Activated T-cell treated with anti-CD3 and anti-CD28 coated beads for 24 hours (primary cell): ENCODE measurements around the gene HDAC4.

ENCODE experiments used
- DNase-seq: peaks from one replicate; pipeline ENCODE4 v3.0.0-alpha.2; 2020; ENCODE audit warnings: low read depth

The HDAC4 gene

GRCh38 chr2:239348563-239349452, 52.0 kb downstream of the HDAC4 start:
- no peak for DNase-seq

GRCh38 chr2:239346676-239347075, 54.1 kb downstream of the HDAC4 start:
- DNase-seq, result no peak

DNA sequence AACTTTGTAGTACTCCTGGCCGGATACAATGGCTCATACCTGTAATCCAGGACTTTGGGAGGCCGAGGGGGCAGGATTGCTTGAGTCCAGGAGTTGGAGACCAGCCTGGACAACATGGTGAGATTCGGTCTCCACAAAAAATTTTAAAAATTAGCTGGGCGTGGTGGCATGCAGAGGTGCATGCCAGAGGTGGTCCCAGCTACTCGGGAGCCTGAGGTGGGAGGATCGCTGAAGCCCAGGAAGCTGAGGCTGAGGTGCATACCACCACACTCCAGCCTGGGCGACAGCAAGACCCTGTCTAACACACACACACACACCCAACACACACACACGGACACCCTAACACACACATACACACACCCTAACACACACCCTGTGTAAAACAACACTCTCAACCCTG, 55.6 kb downstream of the HDAC4 start:
- DNase-seq, result no peak

GRCh38 chr2:239344857-239345216, 56.0 kb downstream of the HDAC4 start:
- DNase-seq, result no peak

GRCh38 chr2:239343946-239344856, 56.6 kb downstream of the HDAC4 start:
- DNase-seq, result no peak

DNA sequence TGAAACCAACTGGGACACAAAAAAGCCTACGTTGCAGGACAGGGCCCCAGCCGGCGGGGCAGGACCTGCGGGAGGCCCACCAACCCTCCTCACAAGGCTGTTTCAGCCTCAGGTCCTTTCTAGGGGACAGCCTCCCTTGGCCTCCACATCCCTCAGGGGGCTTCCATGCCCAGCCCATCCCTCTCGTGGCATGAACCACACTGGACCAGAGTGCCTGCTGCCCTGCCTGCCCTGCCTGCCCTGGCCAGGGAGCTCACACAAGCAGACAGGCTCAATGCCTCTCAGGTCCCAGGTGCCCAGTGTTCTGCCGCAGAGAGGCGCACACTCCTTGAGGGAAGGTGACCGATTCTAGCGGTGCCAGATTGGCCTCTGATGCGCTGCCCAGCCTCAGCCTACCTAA, 57.4 kb downstream of the HDAC4 start:
- DNase-seq, result no peak

DNA sequence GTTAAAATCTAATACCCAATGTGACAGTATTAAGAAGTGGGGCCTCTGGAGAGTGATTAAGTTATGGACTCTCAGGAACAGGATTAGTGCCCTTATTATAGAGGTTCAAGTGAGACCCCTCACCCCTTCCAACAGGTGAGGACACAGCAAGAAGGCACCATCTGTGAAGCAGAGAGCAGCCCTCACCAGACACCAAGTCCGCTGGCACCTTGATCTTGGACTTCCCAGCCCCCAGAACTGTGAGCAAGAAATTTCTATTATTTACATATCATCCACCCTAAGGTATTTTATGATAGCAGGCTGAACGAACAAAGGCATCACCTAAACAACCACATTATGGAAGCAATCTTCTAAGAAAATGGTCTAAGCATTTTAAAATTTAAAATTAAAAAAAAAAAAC, 59.0 kb downstream of the HDAC4 start:
- no peak for DNase-seq

- no peak for DNase-seq
These were observed 59.6 kb downstream of the HDAC4 start for GRCh38 chr2:239341146-239341732.

GRCh38 chr2:239339726-239340601, 60.9 kb downstream of the HDAC4 start:
- no peak for DNase-seq

DNA sequence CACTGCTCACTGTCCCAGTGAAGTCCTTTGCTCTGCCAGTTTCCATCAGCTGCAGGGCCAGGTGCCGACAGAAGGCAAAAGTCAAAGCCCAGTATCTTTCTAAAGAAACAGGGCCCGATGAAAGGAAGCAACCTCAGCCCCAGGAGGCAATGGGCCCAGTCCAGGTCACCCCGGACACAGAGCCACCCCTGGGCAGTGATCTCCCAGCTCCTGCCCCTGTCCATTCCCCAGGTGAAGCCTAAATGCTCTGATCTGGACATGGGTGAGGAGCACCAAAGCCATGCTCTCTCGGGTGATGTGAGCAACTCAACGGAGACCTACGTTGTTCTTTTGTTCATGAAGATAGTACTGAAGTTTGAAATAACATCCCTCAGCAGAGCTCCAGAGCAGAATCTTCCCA, 61.6 kb downstream of the HDAC4 start:
- no peak for DNase-seq

DNA sequence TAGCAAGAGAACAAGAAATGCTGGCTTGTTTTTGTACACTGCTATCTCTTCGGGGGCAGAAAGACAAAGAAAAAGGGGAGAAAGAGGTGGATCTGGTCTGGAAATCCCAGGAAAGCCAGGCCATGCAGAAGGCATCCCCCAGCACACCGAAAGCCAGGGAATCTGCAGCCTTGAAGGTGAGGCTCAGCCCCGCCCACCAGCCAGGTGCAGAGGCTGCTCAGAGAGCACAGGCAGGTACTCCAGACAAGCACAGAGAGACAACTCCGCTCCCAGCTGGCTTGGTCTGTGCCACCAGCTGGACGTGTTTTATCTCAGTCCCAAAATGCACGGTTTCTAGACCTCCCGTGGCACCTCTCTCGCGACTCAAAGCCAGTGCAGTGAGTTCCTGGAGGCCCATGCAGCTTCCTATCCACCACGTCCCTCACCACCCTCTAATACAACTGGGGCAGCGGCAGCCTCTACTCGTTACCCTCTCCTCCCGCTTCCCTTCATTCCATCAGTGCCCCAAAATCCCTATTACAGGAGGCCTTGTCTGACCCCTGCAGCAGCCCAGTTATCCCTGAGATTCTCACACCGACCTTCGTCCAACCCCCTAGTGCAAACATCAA, 62.8 kb downstream of the HDAC4 start:
- no peak for DNase-seq

GRCh38 chr2:239337122-239337876, 63.5 kb downstream of the HDAC4 start:
- DNase-seq, result no peak

GRCh38 chr2:239331560-239331959, 69.3 kb downstream of the HDAC4 start:
- DNase-seq, result no peak

DNA sequence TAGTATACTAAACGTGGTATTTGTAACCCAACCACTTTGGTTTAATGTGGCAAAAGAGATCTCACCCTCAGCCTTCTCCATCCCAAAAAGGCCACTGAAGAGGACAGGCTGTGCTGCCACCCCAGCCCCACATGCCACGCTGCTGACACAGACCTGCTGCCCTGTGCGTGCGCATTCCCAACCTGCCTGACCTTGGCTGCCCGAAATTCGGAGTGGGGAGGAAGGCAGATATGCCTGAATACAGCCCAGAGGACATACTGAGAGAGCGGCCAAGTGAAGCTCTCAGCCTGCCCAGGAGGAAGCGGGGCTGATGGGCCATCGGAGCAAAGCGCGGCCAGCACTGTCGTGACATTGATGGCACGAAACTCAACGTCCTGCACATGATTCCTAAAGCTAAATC, 70.0 kb downstream of the HDAC4 start:
- DNase-seq, result no peak

- no peak for DNase-seq
These were observed 70.7 kb downstream of the HDAC4 start for GRCh38 chr2:239329972-239330572.

DNA sequence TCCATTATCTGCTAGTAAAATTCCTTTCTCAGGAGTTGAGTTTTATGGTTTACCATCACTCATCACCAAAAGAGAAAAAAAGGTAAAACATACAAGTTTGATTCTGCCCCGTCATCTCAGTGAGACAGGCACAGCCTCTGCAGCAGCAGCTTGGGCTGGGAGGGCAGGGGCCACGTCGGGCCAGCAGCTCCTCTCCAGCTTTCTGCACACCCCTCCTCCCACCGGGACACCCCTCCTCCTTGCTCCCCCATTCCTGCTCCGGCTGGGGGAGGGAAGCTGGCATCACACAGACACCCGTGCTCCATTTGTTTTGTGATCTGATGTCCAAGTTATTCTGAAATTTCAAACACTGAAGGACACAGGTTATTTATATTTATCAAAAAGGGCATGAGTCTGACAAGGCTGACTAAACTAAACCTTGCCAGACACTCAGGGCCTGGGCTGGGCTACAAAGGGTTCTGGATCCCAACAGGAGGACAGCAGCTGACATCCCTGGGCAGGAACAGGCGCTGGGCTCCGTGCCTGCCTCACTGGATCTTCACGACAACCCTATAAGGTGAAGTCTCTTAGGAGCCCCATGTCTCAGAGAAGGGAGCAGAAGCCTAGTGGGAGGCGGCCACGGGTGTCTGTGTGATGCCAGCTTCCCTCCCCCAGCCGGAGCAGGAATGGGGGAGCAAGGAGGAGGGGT, 71.4 kb downstream of the HDAC4 start:
- no peak for DNase-seq

GRCh38 chr2:239328351-239329191, 72.2 kb downstream of the HDAC4 start:
- no peak for DNase-seq

DNA sequence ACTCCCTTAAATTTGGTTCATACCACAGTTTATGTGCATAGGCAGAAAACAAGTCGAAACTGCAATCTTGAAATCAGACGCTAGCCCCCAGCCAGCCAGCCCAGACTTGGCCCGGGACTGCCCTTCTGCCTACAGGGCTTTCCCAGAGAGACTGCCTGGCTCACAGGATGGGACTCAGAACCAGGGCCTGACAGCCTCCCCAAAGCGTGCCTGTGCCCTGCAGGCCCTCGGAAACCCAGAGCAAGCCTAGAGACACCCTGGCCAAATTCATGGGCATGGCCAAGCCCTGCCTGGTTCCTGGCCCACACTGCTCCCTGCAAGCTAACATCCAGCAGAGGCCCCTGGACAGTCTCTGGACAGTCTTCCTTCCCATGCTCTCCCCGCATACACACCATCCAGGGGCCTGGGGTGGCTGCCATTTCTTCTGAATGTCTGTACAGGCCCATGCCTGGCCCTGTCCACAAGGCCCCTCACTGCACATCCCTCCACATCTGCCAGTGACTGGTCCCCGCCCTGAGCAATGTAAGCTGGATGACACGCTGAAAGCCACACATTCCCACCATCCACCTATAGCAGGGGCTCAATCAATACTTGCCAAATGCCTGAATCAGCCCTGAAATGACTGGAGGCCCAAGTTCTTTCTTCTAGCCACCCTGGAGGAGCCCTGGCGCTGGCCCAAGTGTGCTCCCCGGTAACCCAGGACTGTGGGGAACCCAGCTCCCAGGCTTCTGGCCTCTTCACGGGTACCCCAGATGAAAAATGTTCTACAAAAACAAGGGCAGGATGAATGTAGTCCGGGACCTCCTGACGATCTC, 73.1 kb downstream of the HDAC4 start:
- no peak for DNase-seq
